RPMI7951 (cell line): ENCODE data around the gene UBAC2. TPM values are rescaled to one million over a fixed set of nuclear protein-coding genes. Genes with fewer than 3 reads are reported as not detected.
"Not testable (repeated sequence)": the region's sequence is repeated elsewhere in the genome, so short reads cannot be mapped to it uniquely, and the experiment has no call there.

Experiments used
- DNase-seq: peaks from one replicate; pipeline ENCODE4 v3.0.0-alpha.2; 2012; ENCODE audit warnings: low read depth
- total RNA-seq: library from RNA; depleted of rRNA; stranded (reverse); fragments of >200 nt; shearing (Covaris generic); gene quantifications from 2 replicates; pipeline ENCODE4 v1.2.3, GENCODE V29; 2014

The UBAC2 gene
- total RNA-seq, 1 experiment from 2014 or later: 29.1 TPM

GRCh38 chr13:99185606-99186005, 15.0 kb upstream of the UBAC2 start:
- DNase-seq: no peak

DNA sequence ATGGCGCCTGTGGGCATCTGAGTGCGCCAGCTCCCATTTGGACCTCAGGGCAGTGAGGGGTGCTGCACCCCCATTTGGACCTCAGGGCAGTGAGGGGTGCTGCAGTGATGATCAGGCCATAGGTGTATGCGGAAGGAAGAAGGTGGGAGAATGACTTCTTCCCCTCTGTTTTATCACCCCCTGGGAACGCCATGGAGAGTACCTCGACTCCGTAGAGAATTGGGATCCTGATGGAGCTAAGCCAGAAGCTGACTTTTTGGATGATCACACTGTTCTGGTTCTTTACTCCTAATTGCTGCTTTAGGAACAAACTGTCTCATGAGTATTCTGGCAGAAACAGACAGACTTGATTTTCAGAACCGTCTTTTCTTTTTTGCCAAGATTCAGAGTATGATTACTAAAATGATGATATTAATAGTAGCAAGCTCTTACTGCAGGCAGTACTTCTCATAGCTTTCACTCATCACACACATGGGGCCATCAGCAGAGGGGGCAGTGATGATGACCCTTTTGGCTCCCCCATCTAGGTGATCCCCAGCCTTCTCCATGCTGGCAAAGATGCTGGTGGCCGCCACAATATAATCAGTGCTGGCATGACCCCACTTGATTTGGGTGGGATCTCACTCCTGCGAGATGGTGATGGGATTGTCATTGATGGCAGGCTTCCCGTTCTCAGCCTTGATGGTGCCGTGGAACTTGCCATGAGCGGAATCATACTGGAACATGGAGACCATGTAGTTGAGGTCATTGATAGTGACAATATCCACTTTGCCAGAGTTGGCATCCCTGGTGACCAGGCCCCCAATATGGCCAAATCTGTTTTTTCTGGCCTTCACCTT, 10.3 kb upstream of the UBAC2 start:
- DNase-seq: no peak

GRCh38 chr13:99191336-99191899, 9.2 kb upstream of the UBAC2 start:
- DNase-seq: no peak

DNA sequence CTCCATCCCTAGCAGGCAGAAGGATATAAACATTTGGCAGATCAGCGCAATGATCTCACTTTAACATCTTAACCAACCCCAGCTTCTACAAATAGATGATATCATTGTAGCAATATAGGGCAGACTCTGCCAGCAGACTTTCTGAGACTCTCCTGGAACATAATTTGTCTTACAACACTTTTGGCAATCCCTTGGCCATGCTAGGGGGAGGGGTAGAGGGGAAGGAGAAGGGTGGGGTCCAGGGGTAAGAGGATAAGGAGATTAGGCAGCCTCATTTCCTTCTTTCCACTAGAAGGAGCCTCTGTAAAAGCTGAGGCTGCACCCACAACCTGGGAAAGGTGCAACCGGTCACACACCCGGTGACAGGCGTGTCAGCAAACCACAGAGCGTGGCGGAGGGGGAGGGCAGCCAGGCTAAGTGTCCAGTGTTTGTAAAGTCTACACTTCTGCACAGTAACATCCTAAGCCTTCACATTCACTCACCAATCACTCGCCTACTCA, 8.7 kb upstream of the UBAC2 start:
- no peak for DNase-seq

DNA sequence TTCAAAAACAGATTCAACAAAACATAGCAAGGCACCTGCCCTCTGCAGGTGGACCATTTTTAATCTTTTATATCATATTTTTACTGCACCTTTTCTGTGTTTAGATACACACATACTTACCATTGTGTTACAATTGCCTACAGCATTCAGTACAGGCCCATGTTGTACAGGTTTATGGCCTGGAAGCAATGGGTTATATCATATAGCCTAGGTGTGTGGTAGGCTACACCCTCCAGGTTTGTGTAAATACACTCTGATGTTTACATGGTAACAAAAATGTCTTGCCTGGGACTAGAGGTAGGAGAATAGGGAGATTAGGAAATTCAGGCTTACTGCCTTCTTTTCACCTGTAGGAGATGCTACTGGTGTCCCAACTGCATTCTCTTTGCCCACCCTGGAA, 8.2 kb upstream of the UBAC2 start:
- no peak for DNase-seq

GRCh38 chr13:99193152-99193551, 7.5 kb upstream of the UBAC2 start:
- DNase-seq: no peak

- no peak for DNase-seq
Observed at GRCh38 chr13:99196466-99197116, 4.1 kb upstream of the UBAC2 start.

DNA sequence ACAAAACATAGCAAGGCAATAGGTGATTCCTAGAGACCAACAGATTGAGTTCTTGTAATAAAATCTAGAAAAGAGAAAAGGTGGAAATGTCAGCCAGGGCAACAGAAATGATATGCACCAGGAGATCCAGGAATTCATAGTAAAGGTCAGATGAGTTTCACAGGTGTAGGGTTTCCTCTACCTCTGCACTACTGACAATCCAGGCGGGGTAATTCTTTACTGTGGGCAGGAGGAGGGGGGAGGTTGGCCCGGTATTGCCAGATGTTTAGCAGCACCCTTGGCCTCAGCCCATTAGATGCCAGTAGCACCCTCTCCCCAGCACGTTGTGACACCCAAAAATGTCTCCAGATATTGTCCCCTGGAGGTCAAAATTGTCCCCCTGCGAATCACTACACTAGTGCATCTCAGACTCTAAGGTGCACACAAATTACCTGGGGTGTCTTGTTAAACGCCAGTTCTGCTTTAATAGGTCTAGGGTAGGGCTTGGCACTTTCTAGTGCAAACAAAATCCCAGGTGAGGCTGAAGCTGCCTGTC, 3.5 kb upstream of the UBAC2 start:
- DNase-seq: no peak

DNA sequence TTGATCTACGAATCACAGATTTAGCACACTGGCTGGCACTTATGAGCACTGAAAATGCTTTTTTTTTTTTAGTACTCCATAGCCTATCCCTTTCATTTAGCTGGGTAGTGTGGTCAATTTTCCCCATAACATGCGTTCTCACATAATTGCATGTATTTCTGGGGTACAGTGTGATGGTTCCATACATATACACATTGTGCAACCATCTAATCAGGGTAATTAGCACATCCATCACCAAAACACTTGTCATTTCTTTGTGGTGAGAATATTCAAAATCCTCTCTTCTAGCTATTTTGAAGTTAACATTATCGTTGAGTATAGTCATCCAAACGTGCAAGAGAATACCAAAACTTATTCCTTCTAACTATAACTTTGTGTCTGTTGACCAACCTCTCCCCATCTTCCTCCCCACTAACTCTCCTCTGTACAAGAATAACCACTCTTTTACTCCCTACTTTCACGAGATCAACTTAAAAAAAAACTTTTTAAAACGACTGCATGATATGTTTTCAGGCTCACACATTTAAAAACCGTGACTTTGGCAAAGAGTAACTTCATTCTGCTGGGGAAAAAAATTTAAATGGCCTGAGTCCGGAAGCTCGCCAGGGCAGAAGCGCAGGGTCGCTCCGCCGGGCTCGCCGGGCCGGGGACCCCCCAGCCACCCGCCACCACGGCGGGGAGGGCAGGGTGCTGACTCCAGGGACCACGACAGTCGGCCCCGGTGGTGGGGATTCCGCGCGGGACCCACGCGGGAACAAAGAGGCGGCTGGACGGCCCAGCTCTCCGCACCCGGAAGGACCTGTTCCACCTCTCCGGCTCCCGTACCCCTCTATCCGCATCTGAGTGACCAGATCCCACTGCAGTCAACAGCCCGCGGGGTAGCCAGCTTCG, 868 bp upstream of the UBAC2 start:
- no peak for DNase-seq

- DNase-seq: no peak
Observed at GRCh38 chr13:99203601-99204579, 3.2 kb downstream of the UBAC2 start.

GRCh38 chr13:99205621-99206220, 5.1 kb downstream of the UBAC2 start:
- DNase-seq: no peak

DNA sequence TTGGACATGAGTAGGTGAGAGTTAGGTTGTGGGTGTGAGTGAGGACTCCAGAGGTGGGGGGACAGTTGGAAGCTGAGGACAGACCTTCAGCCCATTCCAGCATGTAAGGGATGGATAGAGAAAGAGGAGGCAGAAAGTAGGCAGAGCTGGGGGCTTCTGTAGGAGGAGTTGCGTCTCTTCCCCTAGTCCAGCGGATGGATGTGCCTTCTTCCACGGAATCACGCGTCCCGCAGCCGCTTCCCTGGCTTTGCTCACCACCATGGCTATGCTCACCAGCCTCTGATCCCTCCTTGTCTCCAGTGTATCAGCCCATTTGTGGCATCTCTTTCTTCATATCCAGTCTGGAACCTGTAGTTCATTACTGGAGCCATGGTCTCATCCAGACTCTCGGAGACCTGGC, 5.6 kb downstream of the UBAC2 start:
- no peak for DNase-seq

DNA sequence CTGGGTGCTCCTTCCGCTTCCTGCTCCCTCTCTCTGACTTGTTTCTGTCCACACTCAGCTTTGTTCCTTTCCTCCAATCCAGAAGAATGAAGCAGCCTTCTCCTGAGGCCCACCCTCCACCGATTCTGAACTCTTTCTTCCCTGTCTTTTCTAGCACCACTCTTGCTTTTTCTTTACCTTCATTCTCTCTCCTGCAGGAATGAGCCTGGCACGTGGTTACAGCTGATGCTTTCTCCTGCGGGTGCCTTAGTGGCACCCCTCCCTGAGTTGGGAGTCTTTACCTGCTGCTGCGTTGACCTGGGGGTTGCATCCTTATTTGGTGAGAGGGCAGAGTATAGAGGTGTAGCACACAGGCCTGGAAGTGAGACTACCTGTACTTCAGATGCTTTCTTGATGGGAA, 6.2 kb downstream of the UBAC2 start:
- DNase-seq: no peak

DNA sequence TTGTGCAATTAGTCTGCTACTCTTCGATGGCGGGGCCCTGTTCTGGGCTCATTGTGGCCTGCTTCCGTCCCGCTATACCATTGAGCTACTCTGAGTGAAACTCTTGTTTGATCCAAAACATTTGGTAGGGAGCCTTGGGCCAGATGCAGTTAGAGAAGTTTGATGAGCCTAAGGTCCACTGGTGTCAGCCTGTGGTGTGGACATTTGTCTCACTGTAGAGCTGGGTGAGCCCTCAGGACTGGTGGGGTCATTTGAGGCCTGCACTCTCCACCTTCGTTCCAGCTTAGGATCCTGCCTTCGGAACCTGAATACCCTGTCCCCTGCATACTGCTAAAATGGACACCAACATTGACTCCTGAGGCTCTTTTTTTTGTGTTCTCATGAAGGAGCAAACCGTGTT, 6.9 kb downstream of the UBAC2 start:
- no peak for DNase-seq

- no peak for DNase-seq
Observed at GRCh38 chr13:99208185-99208584, 7.5 kb downstream of the UBAC2 start.

DNA sequence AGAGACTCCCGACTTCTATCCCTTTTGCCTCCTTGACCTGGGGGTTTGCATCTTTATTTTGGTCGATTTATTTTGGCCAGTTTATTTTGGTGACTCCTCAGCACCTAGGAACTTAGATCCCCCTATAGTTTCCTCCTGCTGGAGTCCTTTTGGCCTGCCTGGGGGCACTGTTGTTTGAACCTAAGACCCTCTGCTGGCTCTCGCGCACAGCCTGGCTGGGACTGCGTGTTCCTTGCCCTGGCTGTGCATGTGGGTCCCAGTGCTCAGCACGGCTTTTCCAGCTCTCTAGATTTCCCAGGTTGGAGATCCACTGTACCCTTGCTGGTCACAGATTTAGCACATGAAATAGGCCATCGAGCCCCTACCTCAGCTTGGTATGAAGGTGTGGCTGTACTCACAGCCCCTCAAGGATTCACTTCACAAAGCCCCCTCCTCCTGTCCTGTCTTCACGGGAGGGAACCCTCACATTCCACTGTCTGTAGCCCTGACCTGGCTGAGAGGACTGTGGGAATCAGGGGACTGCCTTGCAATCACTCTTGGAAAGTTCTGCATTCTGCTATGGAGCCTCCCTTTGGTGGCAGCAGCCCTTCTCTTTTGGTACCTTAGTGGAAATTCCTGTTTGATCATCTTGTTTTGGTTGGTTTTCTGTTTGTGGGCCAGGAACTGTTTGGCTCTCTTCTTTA, 8.3 kb downstream of the UBAC2 start:
- no peak for DNase-seq

DNA sequence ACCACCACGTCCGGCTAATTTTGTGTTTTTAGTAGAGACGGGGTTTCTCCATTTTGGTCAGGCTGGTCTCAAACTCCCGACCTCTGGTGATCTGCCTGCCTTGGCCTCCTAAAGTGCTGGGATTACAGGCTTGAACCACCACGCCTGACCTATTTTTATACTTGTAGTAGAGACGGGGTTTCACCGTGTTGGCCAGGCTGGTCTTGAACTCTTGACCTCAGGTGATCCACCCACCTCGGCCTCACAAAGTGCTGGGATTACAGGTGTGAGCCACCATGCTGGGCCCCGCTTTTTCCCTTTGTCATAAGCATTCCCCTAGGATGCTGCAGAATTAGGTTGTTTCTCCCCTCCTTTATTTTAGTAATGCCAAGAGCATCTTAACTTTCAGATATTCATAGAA, 10.0 kb downstream of the UBAC2 start:
- DNase-seq: not testable (repeated sequence)

DNA sequence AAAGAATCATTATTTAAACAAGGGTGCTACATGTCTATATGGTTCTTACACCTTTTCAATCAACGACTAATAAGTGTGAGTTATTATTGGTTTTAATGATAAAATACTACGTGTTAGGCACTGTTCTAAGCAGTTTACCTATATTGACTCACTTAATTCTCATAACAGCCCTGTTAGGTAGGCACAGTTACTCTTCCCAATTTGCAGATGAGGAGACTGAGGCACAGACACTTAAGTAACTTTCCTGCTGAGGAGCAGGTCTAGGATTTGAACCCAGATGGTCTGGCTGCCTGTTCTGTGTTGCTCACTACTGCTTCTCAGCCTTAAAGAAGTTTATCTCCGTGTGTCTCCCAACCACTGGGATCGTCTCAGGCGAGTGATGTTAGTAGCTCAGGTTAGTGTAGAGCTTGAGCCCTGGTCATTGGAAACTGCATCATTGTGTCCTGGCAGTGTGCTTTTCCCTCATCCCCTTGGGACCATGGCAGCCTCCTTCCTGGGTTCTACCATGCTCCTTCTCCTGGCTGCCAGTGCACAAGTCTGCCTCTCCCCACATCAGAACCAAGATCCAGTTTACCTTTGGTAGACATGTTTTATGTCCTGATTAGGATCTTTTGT, 10.9 kb downstream of the UBAC2 start:
- no peak for DNase-seq

GRCh38 chr13:99214232-99214631, 13.6 kb downstream of the UBAC2 start:
- DNase-seq: no peak
